GM12878 (cell line): ENCODE measurements around the gene ANP32A.

Experiments
- BRCA1 ChIP-seq: IDR thresholded peaks from 2 replicates; pipeline ENCODE4 v1.6.1; 2011; ENCODE audit warnings: low read depth, low read length, improper control_type of control experiment
- CHD2 ChIP-seq: IDR thresholded peaks from 2 replicates; pipeline ENCODE4 v1.6.1; 2011; ENCODE audit warnings: low read depth, low read length, improper control_type of control experiment, borderline replicate concordance

GRCh38 chr15:68733666-68734065 is 87.0 kb downstream of the ANP32A start:
- TF ChIP-seq BRCA1 (no peak), CHD2 (no peak)
